Ascending aorta (tissue), 2 donors: ENCODE results near the gene YIPF3. TPM values are rescaled to one million over a fixed set of nuclear protein-coding genes. Genes with fewer than 3 reads are reported as not detected.

Experiments used
- DNase-seq, 2 donors: peaks; one replicate each; pipeline ENCODE4 v3.0.0-alpha.2; 2019; ENCODE audit warnings: low spot score in 2 of 2
- H3K27ac ChIP-seq, 2 donors: fragments of 200-600 bp; sonication (generic); one replicate each; pipeline ENCODE4 v1.5.1; 2016 to 2017; ENCODE audit warnings: mild to moderate bottlenecking in 1 of 2
- H3K27me3 ChIP-seq: fragments of 200-600 bp; sonication (generic); one replicate; pipeline ENCODE4 v1.5.1; 2017
- H3K36me3 ChIP-seq, 2 donors: fragments of 200-600 bp; sonication (generic); one replicate each; pipeline ENCODE4 v1.5.1; 2016
- H3K4me1 ChIP-seq, 2 donors: fragments of 200-600 bp; sonication (generic); one replicate each; pipeline ENCODE4 v1.5.1; 2016 to 2017; ENCODE audit warnings: mild to moderate bottlenecking in 1 of 2
- H3K4me3 ChIP-seq, 2 donors: fragments of 200-600 bp; sonication (generic); one replicate each; pipeline ENCODE4 v1.5.1; 2016 to 2017; ENCODE audit warnings: mild to moderate bottlenecking in 1 of 2
- H3K9me3 ChIP-seq, 2 donors: fragments of 200-600 bp; sonication (generic); one replicate each; pipeline ENCODE4 v1.5.1; 2016
- intact Hi-C: fragments of 100-400 bp; cut with DNase I; formaldehyde crosslinking; loops from one replicate; pipeline ENCODE4 v1.15.1; 2023
- total RNA-seq: library from RNA; depleted of rRNA; stranded (reverse); fragments of >200 nt; gene quantifications from one replicate; pipeline ENCODE4 v1.1.0, GENCODE V29; 2016
- TF ChIP-seq, protein P1 (sequence below), 3 experiments: fragments of 200-600 bp in 2 of 3; fragments of 450-650 bp in 1 of 3; sonication (generic) in 2 of 3; IDR thresholded peaks; one replicate each; pipeline ENCODE4 v1.5.1; 2016 to 2019; ENCODE audit warnings: antibody characterized with exemption in 3 of 3, mild to moderate bottlenecking in 1 of 3, moderate library complexity in 1 of 3

The YIPF3 gene
- total RNA-seq, 1 donor from 2014 or later: 71.4 TPM

DNA sequence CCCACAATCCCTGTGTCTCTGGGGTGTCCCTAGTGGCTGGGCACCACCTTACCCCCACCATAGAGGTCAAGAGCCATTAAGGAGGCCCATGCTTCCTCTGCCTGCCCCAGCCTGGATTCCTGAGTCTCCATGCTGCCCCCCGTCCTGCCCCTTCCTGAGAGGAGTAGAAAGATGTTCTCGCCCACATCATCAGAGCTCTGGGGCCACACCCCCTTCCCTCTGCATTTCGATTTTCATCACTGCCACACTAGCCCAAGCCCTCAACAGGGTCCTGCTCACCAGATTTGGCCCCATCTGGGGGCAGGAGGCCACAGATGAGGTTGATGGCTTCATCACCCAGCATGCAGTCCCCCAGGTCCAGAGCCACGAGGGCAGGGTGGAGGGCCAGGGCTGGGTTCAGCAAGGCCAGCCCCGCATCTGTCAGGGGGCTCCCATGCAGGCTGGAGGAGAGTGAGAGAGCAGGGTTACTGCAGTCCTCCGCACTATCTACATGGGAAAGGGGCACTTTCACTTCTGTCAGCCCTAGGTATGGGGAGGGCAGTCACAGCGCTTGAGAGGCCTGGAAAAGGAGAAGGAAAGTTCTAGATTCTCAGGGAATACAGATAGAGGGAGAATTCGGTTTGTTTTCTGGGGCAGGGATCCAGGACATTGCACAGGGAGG lies 8.1 kb downstream of the YIPF3 start:
- H3K36me3 ChIP-seq: peaks cover 46 to 49% of the 10 kb centered on the region in 2 donors
- peak overlapping the region; percentile 72 to 91 for H3K4me3 ChIP-seq
- no peak overlapping the region for H3K27ac ChIP-seq

DNA sequence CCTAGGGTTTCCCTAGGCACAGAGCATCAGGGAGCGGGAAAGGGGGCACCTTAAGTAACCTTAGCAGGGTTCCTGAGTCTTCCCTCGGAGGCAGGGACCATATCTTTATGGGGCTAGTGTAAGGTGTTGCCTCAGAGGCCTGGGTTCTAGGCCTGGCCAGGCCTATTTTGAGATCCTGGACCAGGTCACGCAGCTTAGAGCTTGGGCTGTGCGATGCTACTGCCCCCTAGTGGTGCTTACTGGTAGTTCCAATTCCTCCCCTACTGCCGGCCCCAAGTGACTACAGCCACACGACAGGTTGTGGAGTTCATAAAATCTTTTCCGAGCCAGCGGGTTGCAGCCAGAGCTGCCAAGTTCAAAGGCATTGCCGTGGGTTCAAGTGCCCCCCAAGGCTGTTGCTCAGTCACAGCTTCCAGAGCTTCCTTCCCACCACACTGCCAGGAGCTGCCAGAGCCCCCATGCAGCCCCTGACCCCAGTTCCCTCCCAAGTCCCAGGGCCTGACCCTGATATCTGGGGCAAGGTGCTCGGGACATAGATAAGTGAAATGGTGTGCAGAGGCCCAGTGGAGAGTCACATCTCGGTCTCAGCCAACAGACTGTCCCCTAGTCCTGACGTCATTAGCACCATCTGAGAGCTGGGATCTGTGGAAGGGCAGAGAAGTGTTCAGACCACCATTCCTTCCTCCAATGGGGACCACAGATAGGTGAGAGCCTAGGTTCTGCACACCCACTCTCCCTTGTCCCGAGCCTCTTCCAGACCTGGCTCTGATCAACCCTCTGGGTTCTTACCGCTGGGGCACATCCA lies 9.9 kb downstream of the YIPF3 start:
- DNase-seq: peak in 1 of 2 donors; percentile 86
- Histone ChIP-seq H3K36me3 (peaks cover 45 to 48% of the 10 kb centered on the region in 2 donors), H3K4me3 (no peak overlapping the region), H3K4me1 (peaks cover 8 to 15% of the 10 kb centered on the region in 2 donors), H3K9me3 (no peaks in the 10 kb centered on the region), H3K27ac (no peak overlapping the region), H3K27me3 (no peaks in the 10 kb centered on the region)
- intact Hi-C loops: loop anchor here (1.0 to 5.0 kb wide), 2 partner anchors 53 to 280 kb away; partner anchors contain the start of gene DNPH1
- TF ChIP-seq, protein P1, sequence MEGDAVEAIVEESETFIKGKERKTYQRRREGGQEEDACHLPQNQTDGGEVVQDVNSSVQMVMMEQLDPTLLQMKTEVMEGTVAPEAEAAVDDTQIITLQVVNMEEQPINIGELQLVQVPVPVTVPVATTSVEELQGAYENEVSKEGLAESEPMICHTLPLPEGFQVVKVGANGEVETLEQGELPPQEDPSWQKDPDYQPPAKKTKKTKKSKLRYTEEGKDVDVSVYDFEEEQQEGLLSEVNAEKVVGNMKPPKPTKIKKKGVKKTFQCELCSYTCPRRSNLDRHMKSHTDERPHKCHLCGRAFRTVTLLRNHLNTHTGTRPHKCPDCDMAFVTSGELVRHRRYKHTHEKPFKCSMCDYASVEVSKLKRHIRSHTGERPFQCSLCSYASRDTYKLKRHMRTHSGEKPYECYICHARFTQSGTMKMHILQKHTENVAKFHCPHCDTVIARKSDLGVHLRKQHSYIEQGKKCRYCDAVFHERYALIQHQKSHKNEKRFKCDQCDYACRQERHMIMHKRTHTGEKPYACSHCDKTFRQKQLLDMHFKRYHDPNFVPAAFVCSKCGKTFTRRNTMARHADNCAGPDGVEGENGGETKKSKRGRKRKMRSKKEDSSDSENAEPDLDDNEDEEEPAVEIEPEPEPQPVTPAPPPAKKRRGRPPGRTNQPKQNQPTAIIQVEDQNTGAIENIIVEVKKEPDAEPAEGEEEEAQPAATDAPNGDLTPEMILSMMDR (IDR thresholded peaks at IDR 0.05): peak; percentile 86 to 97 (median 91)

More for the DNA sequence above, 8.1 kb downstream of the YIPF3 start:
- Histone ChIP-seq H3K9me3 (no peaks in the 10 kb centered on the region), H3K4me1 (peaks cover 8 to 15% of the 10 kb centered on the region in 2 donors), H3K27me3 (no peaks in the 10 kb centered on the region)
- TF ChIP-seq, protein P1 (IDR thresholded peaks at IDR 0.05): no peak
- no peak for DNase-seq
- intact Hi-C loops: loop anchor here (5.0 kb wide), 1 partner anchor 281 kb away; the partner anchor contains the start of gene DNPH1

DNA sequence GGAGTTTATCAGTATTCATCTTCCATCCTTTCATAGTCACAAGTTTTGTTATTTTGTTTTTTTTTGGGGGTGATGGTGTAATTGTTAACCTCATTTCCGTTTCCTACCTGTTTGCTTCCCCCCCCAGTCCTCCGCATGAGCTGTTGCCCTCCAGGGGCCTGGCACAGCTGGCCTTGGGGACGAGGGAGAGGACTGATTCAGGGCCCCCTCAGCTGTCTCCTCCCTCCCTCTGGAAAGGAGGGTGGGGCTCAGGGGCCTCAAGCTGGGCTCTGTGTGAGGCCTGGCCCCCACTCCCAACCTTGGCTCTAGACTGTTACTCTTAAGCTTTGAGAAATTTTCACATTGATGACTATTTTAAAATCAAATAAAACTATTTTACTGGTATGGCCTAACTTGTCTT lies 10.6 kb downstream of the YIPF3 start:
- TF ChIP-seq, protein P1 (IDR thresholded peaks at IDR 0.05): no peak
- intact Hi-C loops: loop anchor here (1.0 to 5.0 kb wide), 2 partner anchors 52 to 279 kb away; partner anchors contain the start of gene DNPH1
- H3K4me3 ChIP-seq: no peak overlapping the region
- no peaks in the 10 kb centered on the region for H3K9me3 ChIP-seq
- H3K27ac ChIP-seq: no peak overlapping the region
- H3K4me1 ChIP-seq: peaks cover 8 to 15% of the 10 kb centered on the region in 2 donors
- no peak for DNase-seq
- H3K27me3 ChIP-seq: no peaks in the 10 kb centered on the region
- peaks cover 41 to 46% of the 10 kb centered on the region in 2 donors for H3K36me3 ChIP-seq

DNA sequence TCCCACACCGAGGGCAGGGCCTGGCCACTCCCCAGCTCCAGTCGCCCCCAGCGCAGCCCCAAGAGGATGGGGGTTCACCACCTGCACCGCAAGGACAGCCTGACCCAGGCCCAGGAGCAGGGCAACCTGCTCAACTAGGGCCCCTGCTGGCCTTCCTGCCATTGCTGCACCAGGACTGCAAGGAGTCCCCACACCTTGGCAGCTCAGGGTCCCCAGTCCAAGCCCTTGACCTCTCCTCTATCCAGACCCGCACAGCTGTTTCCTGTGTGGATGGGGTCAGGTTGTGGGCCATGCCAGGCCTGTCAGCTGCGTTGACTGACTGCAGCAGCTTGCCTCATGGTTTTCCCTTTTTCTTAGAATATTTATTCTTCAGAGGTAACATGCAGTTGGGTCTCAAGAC lies 11.0 kb downstream of the YIPF3 start:
- no peak overlapping the region for H3K27ac ChIP-seq
- TF ChIP-seq, protein P1 (IDR thresholded peaks at IDR 0.05): no peak
- H3K9me3 ChIP-seq: no peaks in the 10 kb centered on the region
- no peak overlapping the region for H3K4me3 ChIP-seq
- H3K36me3 ChIP-seq: peaks cover 42 to 49% of the 10 kb centered on the region in 2 donors
- intact Hi-C loops: loop anchor here (1.0 to 5.0 kb wide), 2 partner anchors 51 to 278 kb away; partner anchors contain the start of gene DNPH1
- no peaks in the 10 kb centered on the region for H3K27me3 ChIP-seq
- peaks cover 8 to 13% of the 10 kb centered on the region in 2 donors for H3K4me1 ChIP-seq
- no peak for DNase-seq

DNA sequence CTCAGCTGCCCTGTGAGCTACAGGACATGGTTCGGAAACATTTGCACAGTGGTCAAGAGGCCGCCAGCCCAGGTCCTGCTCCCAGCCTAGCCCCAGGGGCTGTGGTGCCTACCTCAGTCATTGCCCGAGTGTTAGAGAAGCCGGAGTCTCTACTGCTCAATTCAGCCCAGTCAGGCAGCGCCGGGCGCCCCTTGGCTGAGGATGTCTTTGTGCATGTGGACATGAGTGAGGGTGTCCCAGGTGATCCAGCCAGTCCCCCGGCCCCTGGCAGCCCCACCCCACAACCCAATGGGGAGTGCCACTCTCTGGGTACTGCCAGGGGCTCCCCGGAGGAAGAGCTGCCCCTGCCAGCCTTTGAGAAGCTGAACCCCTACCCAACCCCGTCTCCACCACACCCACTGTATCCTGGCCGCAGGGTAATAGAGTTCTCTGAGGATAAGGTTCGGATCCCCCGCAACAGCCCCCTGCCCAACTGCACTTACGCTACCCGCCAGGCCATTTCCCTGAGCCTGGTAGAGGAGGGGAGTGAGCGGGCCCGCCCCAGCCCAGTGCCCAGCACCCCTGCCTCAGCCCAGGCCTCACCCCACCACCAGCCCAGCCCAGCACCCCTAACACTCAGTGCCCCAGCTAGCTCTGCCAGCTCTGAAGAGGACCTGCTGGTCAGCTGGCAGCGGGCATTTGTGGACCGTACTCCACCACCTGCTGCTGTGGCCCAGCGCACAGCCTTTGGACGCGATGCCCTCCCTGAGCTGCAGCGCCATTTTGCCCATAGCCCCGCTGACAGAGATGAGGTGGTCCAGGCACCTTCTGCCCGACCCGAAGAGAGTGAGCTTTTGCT lies 11.8 kb downstream of the YIPF3 start:
- no peak overlapping the region for H3K27ac ChIP-seq
- no peak for DNase-seq
- TF ChIP-seq, protein P1 (IDR thresholded peaks at IDR 0.05): no peak
- H3K4me3 ChIP-seq: no peak overlapping the region
- H3K9me3 ChIP-seq: no peaks in the 10 kb centered on the region
- intact Hi-C loops: loop anchor here (5.0 kb wide), 1 partner anchor 278 kb away; the partner anchor contains the start of gene DNPH1
- H3K4me1 ChIP-seq: peaks cover 8 to 11% of the 10 kb centered on the region in 2 donors
- peaks cover 50 to 56% of the 10 kb centered on the region in 2 donors for H3K36me3 ChIP-seq
- H3K27me3 ChIP-seq: no peaks in the 10 kb centered on the region
